GM23338 (cell line): ENCODE results near the gene LRRC4. TPM values are rescaled to one million over a fixed set of nuclear protein-coding genes. Genes with fewer than 3 reads are reported as not detected.

ENCODE experiments used
- ATAC-seq: fragments of 200-7000 bp; cut with Tn5 transposase; 3 replicates; pipeline ENCODE4 v1.9.1; 2020
- DNase-seq: peaks from one replicate; pipeline ENCODE4 v3.0.0-alpha.2; 2015; ENCODE audit warnings: low spot score
- H2AFZ ChIP-seq: fragments of 200-600 bp; sonication (generic); 2 replicates; pipeline ENCODE4 v1.8.0; 2016; ENCODE audit warnings: antibody characterized with exemption, mild to moderate bottlenecking, moderate library complexity
- H3F3A ChIP-seq: fragments of 200-600 bp; sonication (generic); replicated peaks from 2 replicates; pipeline ENCODE4 v1.8.0; 2017; ENCODE audit warnings: antibody characterized with exemption, mixed run types, low read depth
- H3K27ac ChIP-seq: fragments of 200-600 bp; sonication (generic); 2 replicates; pipeline ENCODE4 v1.6.1; 2016; ENCODE audit warnings: low read depth
- H3K27me3 ChIP-seq: fragments of 200-600 bp; sonication (generic); 2 replicates; pipeline ENCODE4 v1.8.0; 2016; ENCODE audit warnings: mild to moderate bottlenecking, mixed run types, moderate library complexity; ENCODE audit not compliant: insufficient read depth
- H3K36me3 ChIP-seq: fragments of 200-600 bp; sonication (generic); 2 replicates; pipeline ENCODE4 v1.8.0; 2016; ENCODE audit warnings: mild to moderate bottlenecking; ENCODE audit not compliant: insufficient read depth
- H3K4me1 ChIP-seq: fragments of 200-600 bp; sonication (generic); 2 replicates; pipeline ENCODE4 v1.8.0; 2016; ENCODE audit warnings: mild to moderate bottlenecking, moderate library complexity; ENCODE audit not compliant: insufficient read depth
- H3K4me2 ChIP-seq: fragments of 200-600 bp; sonication (generic); 2 replicates; pipeline ENCODE4 v1.7.1; 2017; ENCODE audit warnings: mixed run types
- H3K4me3 ChIP-seq: fragments of 200-600 bp; sonication (generic); 2 replicates; pipeline ENCODE4 v1.6.1; 2016; ENCODE audit warnings: mixed run types
- H3K79me2 ChIP-seq: fragments of 200-600 bp; sonication (generic); replicated peaks from 2 replicates; pipeline ENCODE4 v1.8.0; 2017; ENCODE audit warnings: mild to moderate bottlenecking; ENCODE audit not compliant: insufficient read depth
- H3K9me2 ChIP-seq: fragments of 200-600 bp; sonication (generic); 2 replicates; pipeline ENCODE4 v1.8.0; 2017; ENCODE audit not compliant: insufficient read depth
- H4K20me1 ChIP-seq: fragments of 200-600 bp; sonication (generic); replicated peaks from 2 replicates; pipeline ENCODE4 v1.8.0; 2017; ENCODE audit warnings: mild to moderate bottlenecking; ENCODE audit not compliant: insufficient read depth
- H3K27ac Mint-ChIP-seq: 2 replicates; pipeline ENCODE4 v1.8.0; 2020; ENCODE audit warnings: inconsistent platforms, mild to moderate bottlenecking, moderate library complexity, mixed read lengths
- H3K27me3 Mint-ChIP-seq: 3 replicates; pipeline ENCODE4 v1.8.0; 2022; ENCODE audit warnings: low read depth, mild to moderate bottlenecking, moderate library complexity, mixed read lengths, inconsistent platforms; ENCODE audit not compliant: insufficient read depth, poor library complexity
- H3K36me3 Mint-ChIP-seq: 3 replicates; pipeline ENCODE4 v1.8.0; 2021; ENCODE audit warnings: low read depth, mild to moderate bottlenecking, inconsistent platforms, moderate library complexity, mixed read lengths
- H3K4me1 Mint-ChIP-seq: 3 replicates; pipeline ENCODE4 v1.8.0; 2020; ENCODE audit warnings: mild to moderate bottlenecking, inconsistent platforms, mixed read lengths
- H3K4me3 Mint-ChIP-seq: 3 replicates; pipeline ENCODE4 v1.8.0; 2021; ENCODE audit warnings: moderate library complexity, mild to moderate bottlenecking, inconsistent platforms, mixed read lengths
- H3K9me3 Mint-ChIP-seq: 3 replicates; pipeline ENCODE4 v1.8.0; 2020; ENCODE audit warnings: moderate library complexity, mild to moderate bottlenecking, inconsistent platforms, mixed read lengths
- CREB1 ChIP-seq: fragments of 250-450 bp; sonication (Bioruptor Pico); IDR thresholded peaks from 2 replicates; pipeline ENCODE4 v1.5.0; 2020; ENCODE audit warnings: low read depth, mild to moderate bottlenecking, moderate library complexity
- CTCF ChIP-seq, 2 experiments: fragments of 200-600 bp in 1 of 2; sonication (generic) in 1 of 2; conservative IDR thresholded peaks; 2 replicates each; pipeline versions ENCODE4 v1.5.1 to v1.6.1; 2016 to 2017; ENCODE audit warnings: antibody characterized with exemption in 2 of 2, low read depth in 2 of 2, mild to moderate bottlenecking in 2 of 2, moderate library complexity in 1 of 2
- ETS1 ChIP-seq: IDR thresholded peaks from 2 replicates; pipeline ENCODE4 v1.6.1; 2016; ENCODE audit warnings: antibody characterized with exemption
- EZH2 ChIP-seq: fragments of 200-600 bp; sonication (generic); IDR thresholded peaks from one replicate; pipeline ENCODE4 v1.8.0; 2017; ENCODE audit warnings: antibody characterized with exemption, mild to moderate bottlenecking, low read depth; ENCODE audit not compliant: unreplicated experiment
- EZH2phosphoT487 ChIP-seq: fragments of 200-600 bp; sonication (generic); IDR thresholded peaks from one replicate; pipeline ENCODE4 v1.8.1; 2018; ENCODE audit warnings: antibody characterized with exemption; ENCODE audit not compliant: unreplicated experiment
- POLR2AphosphoS5 ChIP-seq: IDR thresholded peaks from 2 replicates; pipeline ENCODE4 v1.6.1; 2016; ENCODE audit warnings: antibody characterized with exemption, low read depth
- REST ChIP-seq: IDR thresholded peaks from one replicate; pipeline ENCODE4 v1.6.1; 2018; ENCODE audit warnings: antibody characterized with exemption; ENCODE audit not compliant: unreplicated experiment
- ZNF114 ChIP-seq: fragments of 250-450 bp; sonication (Bioruptor Pico); IDR thresholded peaks from 2 replicates; pipeline ENCODE4 v1.5.0; 2020; ENCODE audit warnings: mild to moderate bottlenecking, moderate library complexity
- ZNF331 ChIP-seq: fragments of 250-450 bp; sonication (Bioruptor Pico); IDR thresholded peaks from 2 replicates; pipeline ENCODE4 v1.5.0; 2020; ENCODE audit warnings: low read depth, mild to moderate bottlenecking, moderate library complexity
- ZNF462 ChIP-seq: fragments of 250-450 bp; sonication (Bioruptor Pico); IDR thresholded peaks from 2 replicates; pipeline ENCODE4 v1.5.0; 2020; ENCODE audit warnings: mild to moderate bottlenecking, moderate library complexity
- polyA plus RNA-seq: library from polyadenylated mRNA; unstranded; fragments of >200 nt; fragmentation: Nextera tagmentation; extraction: Ambion mirVana; gene quantifications from 2 replicates; pipeline ENCODE4 v1.2.1, GENCODE V29; 2016
- total RNA-seq: library from RNA; depleted of rRNA; stranded (reverse); fragments of >200 nt; shearing (Covaris generic); gene quantifications from 2 replicates; pipeline ENCODE4 v1.2.3, GENCODE V29; 2014

LRRC4 gene
- total and polyA plus RNA-seq, 2 experiments from 2014 or later = 1.9 to 5.2 TPM

GRCh38 chr7:128052404-128052803, 21.2 kb upstream of the LRRC4 start:
- peaks cover 3% of the 10 kb centered on the region for H3K4me1 Mint-ChIP-seq
- peaks cover 17% of the 10 kb centered on the region; the same call in 1 of the 2 replicates for H4K20me1 ChIP-seq
- no peak overlapping the region for H3K4me2 ChIP-seq
- no peaks in the 10 kb centered on the region for H3K27me3 ChIP-seq
- no peaks in the 10 kb centered on the region for H3K79me2 ChIP-seq
- no peak overlapping the region for H3K4me3 Mint-ChIP-seq
- no peak overlapping the region for H2AFZ ChIP-seq
- no peak overlapping the region for H3K4me3 ChIP-seq
- TF ChIP-seq REST (no peak), ETS1 (no peak), CTCF (conservative IDR thresholded peaks at IDR 0.05; ENCODE audit: low read depth in 2 of 2) (no peak), CREB1 (CRISPR knock-in tag) (no peak), EZH2 (no peak), POLR2AphosphoS5 (no peak), ZNF331 (CRISPR knock-in tag) (no peak), ZNF114 (no peak), EZH2phosphoT487 (no peak), ZNF462 (CRISPR knock-in tag) (no peak)
- no peaks in the 10 kb centered on the region for H3K9me3 Mint-ChIP-seq
- H3K27ac ChIP-seq = no peak overlapping the region
- no peaks in the 10 kb centered on the region for H3K27me3 Mint-ChIP-seq
- no peaks in the 10 kb centered on the region; the same call in 1 of the 2 replicates for H3K4me1 ChIP-seq
- DNase-seq (no peak), ATAC-seq (no peak)
- no peaks in the 10 kb centered on the region for H3K36me3 Mint-ChIP-seq
- H3K9me2 ChIP-seq = no peaks in the 10 kb centered on the region
- no peak overlapping the region for H3K27ac Mint-ChIP-seq
- no peaks in the 10 kb centered on the region for H3K36me3 ChIP-seq
- no peaks in the 10 kb centered on the region for H3F3A ChIP-seq
